GM12865 (cell line): ENCODE data around the gene ADARB2.
"Not testable (repeated sequence)": the region's sequence is repeated elsewhere in the genome, so short reads cannot be mapped to it uniquely, and the experiment has no call there.

Experiments
- DNase-seq: peaks from one replicate; pipeline ENCODE4 v3.0.0; 2010; ENCODE audit warnings: low read depth
- H3K4me3 ChIP-seq: 2 replicates; pipeline ENCODE4 v1.5.1; 2011; ENCODE audit warnings: mild to moderate bottlenecking, low read depth, low read length, control low read depth
- CTCF ChIP-seq: IDR thresholded peaks from 2 replicates; pipeline ENCODE4 v1.5.1; 2011; ENCODE audit warnings: low read length, control low read depth, low read depth, inconsistent platforms; ENCODE audit not compliant: insufficient read depth; ENCODE audit errors: missing control alignments

Gene ADARB2

DNA sequence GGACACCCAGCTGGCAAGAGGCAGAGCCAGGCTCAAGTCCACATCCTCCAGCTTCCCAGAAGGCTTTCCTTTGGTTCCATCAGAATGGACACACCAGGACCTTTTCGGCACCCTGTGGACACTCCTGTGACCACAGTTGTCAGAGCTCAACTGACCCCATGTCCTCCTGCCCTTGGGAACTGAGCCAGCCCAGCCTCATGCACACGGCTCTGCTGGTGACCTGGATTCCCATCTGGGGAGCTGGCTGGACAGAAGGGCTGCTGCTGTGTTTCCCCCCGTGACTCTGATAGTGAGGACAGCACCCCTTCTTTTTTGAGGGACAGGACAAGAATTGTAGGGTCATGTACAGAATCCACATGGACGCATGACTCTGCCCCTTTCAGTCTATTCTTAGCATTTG lies 392.0 kb downstream of the ADARB2 start:
- H3K4me3 ChIP-seq, result no peak overlapping the region
- DNase-seq, result no peak
- no peak for TF ChIP-seq CTCF

GRCh38 chr10:1344846-1345245 lies 392.5 kb downstream of the ADARB2 start:
- no peak overlapping the region for H3K4me3 ChIP-seq
- TF ChIP-seq CTCF, result no peak
- DNase-seq, result no peak

GRCh38 chr10:1344408-1344807 lies 392.9 kb downstream of the ADARB2 start:
- no peak overlapping the region for H3K4me3 ChIP-seq
- no peak for TF ChIP-seq CTCF
- DNase-seq, result no peak

- H3K4me3 ChIP-seq, result no peak overlapping the region
- no peak for DNase-seq
- no peak for TF ChIP-seq CTCF
These were observed 394.1 kb downstream of the ADARB2 start for GRCh38 chr10:1343176-1343575.

DNA sequence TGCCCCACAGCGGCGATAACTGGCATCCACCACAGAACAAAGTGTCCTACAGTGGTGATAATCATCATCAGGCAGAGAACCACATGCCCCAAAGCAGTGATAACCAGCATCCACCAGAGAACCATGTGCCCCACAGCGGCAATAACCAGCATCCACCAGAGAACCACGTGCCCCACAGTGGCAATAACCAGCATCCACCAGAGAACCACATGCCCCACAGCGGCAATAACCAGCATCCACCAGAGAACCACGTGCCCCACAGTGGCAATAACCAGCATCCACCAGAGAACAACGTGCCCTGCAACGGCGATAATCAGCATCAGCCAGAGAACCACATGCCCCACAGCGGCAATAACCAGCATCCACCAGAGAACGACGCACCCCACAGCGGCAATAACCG lies 396.3 kb downstream of the ADARB2 start:
- H3K4me3 ChIP-seq, DNase-seq: not testable (repeated sequence)

GRCh38 chr10:1339396-1339795 lies 397.9 kb downstream of the ADARB2 start:
- no peak for TF ChIP-seq CTCF
- H3K4me3 ChIP-seq, result no peak overlapping the region
- no peak for DNase-seq

DNA sequence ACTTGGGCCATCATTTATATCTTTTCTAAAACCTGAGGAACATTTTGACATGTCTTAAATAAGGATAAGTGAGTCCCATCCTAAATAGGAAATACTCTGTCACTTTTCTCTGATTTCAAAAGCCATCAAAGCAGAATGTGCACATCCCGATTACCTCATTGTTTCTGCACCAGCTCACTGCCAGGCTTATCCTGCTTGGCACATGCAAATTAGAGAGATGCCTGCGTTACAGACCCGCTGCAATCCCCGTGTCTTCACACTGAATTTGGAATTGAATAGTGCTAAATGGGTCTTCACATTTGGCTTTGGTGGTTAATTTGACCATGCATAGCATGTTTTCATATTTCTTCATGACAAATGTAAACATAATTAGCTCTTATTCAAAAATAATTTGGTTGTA lies 401.7 kb downstream of the ADARB2 start:
- DNase-seq, result no peak
- no peak for TF ChIP-seq CTCF
- H3K4me3 ChIP-seq, result no peak overlapping the region

GRCh38 chr10:1333981-1334380 lies 403.3 kb downstream of the ADARB2 start:
- DNase-seq, result no peak
- no peak overlapping the region for H3K4me3 ChIP-seq
- TF ChIP-seq CTCF, result no peak
